Hematopoietic multipotent progenitor cell treated with erythropoietin and hydrocortisone succinate and interleukin-3 and kit ligand, for 6 days (in vitro differentiated cells): ENCODE results near the gene DMAC2.
A peak's percentile ranks its signal among the peaks of the same experiment; 100 is the strongest.
"Not testable (repeated sequence)": the region's sequence is repeated elsewhere in the genome, so short reads cannot be mapped to it uniquely, and the experiment has no call there.

Experiments used
- DNase-seq: peaks from one replicate; pipeline ENCODE4 v3.0.0-alpha.2; 2015

DMAC2 gene

DNA sequence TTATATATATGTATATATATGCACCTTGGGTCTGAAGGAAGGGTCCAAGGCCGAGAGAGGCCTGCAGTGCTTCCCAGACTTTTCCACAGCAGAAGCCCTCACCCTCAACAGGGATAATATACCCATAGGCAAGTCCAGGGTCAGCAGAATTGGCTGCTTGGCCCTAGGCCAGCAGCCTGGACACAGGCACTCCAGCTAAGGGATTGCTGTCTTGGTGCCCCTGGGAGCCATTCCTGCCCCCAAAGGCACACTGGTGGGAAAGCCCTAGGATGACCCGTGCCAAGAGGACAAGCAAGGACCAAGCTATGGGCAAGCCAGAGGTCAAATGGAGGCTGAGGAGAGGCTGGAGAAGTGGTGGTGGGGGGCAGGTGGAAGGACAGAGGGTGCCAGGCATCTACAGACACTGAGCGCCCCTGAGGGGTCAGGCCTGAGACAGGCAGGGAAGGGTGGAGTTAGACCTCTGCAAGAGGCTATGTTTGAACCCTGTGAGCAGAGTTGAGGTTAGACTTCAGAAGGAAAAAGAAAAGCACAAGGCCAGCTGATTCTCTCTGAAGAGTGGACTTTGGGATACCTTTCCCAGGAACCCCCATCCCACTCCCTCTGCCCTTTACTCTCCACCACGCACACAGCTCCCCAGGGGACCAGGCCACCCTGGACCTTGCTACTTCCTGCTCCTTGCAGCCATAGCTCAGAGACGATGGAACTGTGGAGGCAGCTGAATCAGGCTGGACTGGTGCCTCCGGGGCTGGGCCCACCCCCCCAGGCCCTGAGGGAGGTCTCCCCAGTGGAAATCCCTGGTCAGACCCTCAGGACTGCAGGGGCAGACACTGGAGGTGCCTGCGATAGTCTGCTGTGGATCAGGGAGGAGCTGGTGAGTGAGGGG, 3.0 kb upstream of the DMAC2 start, which contains the start of gene ERICH4:
ERICH4 (plus strand) TSS at position 684 of the 883 bp plus-strand sequence; CDS start at position 698, 14 bp downstream.
- no peak for DNase-seq

DNA sequence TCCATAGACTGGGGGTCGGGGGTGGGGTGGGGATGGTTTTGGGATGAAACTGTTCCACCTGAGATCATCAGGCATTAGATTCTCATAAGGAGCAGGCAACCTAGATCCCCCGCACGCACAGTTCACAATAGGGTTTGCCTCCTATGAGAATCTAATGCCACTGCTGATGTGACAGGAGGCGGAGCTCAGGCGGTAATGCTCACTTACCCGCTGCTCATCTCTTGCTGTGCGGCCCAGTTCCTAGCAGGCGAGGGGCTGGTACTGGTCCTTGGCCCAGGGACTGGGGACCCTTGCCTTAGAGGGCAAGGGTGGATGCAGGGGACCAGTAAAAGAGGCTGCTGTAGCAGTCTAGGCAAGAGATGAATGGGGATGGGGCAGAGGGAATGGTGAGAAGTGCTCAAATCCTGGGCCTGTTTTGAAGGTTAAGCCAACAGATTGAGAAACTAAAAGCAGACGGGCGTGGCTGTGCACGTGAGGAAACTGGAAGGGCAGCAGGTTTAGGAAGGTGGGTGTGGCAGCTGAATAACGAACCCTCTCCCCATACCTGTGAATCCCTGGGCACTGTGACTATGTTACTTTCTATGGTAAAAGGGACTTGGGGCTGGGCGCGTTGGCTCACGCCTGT, 1.7 kb upstream of the DMAC2 start:
- DNase-seq = no peak

DNA sequence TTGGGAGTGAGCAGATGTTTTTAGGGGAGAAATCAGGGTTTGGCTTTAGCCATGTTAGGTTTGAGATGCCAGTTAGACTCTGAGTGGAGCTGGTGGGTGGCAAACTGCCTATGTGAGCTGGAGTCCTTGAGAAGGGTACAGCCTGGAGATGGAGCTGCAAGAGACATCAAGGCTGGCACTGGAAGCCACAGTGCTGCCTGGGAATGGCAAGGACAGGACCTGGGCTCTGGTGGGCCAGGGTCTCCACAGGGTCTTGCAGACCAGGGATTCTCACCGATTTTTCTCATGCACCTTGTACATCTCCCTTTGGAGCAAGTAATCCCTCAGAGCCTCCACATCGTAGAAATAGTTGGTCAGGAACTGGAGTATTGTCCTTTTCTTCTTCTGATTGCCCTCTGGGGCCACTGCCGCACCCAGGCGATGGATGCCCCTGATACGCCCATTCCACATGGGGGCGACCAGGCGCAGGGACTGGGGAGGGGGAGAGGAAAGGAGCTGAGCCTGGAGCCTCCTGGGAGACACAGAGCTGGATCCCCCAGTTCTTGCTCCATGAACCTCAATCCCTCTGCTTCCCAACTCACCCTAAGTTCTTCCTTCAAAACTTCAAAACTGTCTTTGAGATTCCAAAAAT, 1.7 kb downstream of the DMAC2 start:
- DNase-seq = no peak

DNA sequence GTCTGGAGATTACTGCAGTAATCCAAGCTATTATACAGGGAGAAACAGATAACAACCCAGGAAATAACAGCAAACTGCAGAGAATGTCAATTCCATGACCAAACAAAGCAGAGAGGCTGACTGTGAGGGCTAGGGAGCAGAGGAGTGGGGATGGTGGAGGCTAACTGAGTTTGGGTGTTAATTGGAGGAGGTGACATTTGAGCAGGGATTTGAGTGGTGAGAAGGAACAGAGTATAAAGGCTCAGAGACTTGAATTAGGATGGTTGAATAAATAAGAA, 3.1 kb downstream of the DMAC2 start:
- no peak for DNase-seq

DNA sequence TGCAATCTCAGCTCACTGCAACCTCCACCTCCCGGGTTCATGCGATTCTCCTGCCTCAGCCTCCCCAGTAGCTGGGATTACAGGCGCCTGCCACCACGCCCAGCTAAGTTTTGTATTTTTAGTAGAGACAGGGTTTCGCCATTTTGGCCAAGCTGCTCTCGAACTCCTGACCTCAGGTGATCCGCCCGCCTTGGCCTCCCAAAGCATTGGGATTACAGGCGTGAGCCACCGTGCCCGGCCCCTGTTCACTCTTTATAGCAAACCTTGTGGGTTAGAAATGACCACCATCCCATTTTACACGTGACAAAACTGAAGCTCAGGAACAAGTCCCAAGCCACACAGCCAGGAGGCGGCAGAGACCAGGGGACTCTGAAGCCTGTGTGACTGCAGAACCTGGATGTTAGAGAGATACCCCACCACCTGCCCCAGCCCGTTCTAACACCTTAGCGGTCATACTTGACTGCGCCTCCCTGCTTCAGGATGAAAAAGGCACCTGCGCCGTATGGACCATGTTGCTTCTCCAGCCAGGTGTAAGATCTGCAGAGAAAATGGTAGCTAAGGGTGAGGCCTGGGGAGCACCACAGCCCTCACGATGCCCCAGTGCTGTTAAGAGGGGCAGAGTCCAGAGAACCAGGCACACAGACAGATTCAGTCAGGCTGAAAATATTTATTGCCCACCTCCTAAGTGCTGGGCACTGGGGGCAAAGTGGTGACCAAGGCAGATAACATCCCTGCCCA, 3.6 kb downstream of the DMAC2 start:
- no peak for DNase-seq

DNA sequence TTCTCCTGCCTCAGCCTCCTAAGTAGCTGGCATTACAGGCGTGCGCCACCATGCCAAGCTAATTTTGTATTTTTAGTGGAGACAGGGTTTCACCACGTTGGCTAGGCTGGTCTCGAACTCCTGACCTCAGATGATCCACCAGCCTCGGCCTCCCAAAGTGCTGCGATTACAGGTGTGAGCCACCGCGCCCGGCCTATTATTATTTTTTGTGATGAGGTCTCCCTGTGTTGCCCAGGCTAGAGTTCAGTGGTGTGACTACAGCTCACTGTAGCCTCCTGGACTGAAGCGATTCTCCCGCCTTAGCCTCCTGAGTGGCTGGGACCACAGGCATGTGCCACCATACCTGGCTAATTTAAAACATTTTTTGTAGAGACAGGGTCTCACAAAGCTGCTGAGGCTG, 4.3 kb downstream of the DMAC2 start:
- not testable (repeated sequence) for DNase-seq

DNA sequence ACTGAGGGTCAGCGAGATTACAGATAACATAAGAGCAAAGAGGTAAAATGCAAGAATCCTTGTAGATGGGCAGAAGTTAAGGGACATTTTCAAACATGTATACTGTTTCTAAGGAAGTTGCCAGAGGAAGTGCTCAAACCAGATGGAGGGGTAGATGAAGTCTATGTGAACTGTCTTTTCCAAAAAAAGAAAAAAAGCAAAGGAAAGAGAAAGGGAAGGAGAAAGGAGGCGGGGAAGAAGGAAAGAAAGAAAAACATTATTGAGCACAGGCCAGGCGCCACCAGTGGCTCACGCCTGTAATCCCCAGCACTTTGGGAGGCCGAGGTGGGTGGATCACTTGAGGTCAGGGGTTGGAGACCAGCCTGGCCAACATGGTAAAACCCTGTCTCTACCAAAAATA, 5.3 kb downstream of the DMAC2 start:
- no peak for DNase-seq

DNA sequence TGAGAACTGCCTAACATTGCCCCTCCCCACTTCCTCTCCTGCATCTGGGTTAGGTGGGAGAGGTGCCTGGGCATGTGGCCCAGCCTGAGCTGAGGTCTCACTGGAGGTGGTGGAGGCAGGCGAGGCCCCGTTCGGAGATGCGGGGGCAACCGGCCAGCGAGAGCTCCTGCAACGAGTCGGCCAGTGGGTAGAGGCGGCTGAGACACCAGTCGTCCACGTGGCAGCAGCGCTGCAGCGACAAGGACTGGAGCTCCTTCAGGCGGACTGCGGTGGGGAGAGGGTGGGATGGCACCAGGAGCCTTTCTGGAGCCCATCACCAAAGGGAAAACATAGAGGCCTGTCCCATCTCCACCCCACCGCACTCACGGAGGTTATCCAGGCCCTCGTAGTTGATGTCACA, 6.5 kb downstream of the DMAC2 start:
- no peak for DNase-seq

DNA sequence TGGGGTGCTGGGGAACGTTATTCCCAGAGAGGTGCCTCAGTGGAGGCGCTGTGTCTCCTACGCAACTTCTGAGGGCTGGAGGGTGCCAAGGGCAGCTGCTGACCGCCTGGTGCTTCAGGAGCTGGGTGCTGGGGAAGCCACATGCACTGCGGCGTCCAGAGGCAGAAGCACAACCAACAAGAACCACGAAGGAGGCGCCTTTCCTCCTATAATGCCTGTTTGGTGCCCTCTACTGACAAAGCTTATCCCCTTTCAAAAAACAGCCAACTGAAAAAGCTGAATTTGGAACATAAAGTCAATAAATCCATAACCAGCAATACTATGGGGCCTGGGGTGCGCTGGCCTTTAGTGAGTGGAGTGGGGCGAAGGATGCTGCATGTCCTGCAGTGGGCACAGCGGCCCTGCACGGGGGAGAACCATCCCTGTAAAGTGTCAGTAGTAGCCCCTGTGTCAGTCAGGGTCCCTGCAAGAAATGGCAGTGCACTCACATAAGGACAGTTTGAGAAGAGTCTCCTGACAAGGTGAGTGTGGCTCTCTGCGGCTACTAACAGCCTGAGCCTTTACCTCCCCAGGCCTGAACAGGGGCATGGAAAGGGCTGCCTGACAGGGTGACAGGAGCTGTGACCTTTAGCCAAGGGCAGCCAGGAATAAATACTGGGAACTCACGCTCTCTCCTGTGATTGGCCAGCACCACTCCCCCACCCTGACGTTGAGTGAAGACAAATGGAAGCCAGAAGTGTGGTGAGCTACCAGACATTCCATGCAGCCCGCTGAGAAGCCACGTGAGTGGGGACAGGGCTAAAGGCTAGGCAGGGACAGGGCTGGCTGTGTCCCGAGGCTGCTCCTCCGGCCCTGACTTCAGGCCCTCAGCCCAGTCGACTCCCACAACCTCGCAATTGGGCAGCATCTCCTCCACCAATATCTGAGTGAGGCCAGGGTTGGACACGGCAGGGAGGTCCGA, 8.0 kb downstream of the DMAC2 start:
- peak; percentile 82 for DNase-seq

DNA sequence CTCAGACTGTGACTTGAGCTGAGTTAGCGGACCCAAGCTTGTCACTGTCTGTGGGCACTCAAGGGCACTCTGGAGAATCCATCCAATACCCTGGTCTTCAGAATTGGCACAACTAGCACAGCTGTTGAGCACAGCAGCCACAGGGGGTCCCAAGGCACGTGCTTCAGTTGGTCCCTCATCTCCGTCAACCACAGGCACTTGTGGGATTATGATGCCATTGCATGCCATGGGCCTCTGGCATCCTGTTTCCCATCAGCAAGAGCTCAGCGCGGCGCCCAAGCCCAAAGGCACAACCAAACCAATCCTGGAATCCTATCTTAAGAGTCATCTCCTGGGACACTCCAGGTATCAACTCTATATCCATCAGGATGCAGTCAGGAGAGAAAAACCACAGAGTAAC, 8.8 kb downstream of the DMAC2 start:
- DNase-seq = no peak

DNA sequence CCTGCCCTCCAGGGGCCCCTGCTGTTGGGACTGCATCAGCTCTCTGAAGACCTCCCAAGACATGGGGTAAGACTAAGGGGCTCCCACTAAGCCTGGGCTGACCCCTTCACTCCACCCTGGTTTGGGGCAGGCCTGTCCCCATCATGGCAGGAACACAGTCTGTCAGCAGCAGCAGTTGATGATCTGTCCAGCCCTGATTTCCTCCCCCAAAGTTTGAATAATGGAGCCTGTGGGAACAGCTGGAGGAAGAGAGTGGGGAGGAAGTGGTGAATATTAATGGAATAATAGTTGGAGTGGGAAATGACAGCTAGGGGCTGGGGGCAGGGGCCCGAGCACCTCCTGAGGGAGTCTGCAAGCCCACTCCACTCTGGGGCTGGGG, 11.2 kb downstream of the DMAC2 start:
- no peak for DNase-seq

DNA sequence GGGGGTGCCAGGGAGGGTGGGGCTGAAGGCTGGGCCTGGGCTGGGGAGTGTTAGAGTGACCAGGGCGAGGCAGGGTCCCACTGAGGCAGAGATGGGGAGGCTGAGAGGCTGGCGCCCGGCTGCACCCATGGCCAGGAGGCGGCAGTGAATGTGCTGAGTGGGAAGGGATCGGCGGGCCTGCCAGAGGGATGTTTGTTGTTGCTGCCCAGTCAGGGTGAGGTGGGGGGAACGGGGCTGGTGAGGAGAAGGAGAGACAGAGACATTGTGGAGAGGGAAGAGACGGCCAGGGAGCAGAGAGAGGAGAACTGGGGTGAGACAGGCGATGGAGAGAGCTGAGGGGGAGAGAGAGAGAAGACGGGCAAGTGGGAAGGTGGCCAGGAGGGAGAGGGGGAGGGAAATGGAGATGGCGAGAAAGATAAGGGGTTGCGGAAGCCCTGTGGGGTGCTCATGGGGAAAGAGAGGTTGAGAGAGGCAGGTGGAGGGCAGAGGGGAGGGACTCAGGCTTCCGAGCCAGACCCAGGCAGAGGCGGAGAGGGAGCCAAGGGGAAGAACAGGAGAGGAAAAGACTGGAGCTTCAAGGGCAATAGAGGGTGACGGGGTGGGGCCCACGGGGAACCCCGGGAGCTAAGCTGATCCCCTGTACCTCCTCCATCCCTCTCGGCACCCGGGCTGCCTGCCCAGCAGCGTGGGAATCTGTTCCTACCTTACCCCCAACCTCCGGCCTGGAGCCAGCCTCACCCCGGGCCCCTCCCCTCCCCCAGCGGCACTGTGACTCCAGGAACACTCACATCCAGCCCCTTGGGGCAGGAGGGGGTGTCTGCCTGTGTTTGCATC, 11.8 kb downstream of the DMAC2 start:
- peak; percentile 68 for DNase-seq

DNA sequence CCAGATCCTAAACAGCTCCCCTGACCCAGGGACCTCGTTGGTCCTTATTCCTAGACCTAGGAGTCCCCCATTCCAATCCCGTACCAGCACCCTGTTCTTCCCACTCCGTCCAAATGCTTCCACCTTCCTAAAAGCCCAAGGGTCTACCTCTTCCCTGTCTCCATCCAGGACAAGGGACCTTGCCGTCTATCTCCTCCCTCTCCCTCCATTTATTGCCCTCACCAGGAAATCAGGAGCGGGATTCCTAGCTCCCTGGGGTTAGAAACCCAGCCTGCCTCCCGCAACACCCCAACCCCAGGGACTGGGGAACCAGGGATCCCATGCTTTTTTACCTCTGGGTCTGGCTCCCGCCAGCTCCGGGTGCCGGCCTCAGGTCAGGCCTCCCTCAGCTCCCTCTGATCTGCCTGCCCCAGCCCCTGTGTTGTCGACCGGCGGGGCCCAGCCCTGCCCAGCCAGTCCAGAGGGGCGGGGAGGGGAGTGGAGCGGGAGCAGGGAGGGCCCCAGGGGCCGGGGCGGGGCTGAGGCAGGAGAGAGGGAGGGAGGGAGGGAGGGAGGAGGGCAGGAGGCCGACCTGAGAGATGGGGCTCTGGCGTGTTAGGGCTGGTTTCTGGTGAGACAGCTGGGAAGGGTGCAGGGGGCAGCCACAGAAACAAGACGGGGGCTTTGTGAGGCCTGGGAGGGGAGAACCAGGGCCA, 12.6 kb downstream of the DMAC2 start, which contains the start of gene B3GNT8:
B3GNT8 (minus strand) TSS at position 423 of the 695 bp plus-strand sequence. CDS start 596 bp downstream, outside the sequence.
- peak; percentile 92 for DNase-seq

DNA sequence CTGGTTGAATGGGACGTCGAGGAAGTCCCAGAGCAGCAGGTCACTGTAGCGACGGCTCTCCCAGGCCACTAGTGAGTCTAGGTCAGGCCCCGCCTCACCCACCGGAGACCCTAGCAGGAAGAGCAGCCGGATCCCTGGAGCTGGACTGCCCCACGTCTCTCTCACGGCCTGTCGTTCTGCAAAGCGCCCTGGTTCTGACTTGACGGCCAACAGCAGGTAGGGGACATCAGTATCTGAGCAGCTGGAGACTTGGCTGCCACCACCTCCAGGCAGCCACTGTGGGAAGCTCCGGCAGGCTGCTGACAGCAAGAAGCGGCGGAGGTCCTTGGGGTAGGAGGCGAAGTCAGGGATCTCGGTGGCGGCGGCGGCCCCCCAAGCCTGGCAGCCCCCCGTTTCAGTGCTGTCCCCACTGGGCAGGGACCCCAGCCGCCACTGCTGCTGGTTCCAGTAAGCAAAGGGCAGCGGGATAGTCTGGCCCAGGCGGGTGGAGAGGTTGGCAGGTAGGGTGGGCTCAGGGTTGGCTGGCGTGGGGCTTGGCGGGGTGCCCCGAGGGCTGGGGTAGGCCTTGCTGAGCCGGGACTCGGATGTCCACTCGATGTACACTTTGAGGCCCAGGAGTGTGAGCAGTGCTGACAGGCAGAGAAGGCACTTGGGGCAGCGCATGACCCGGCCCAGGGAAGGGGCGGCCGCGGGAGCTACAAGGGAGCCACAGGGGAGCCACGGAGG, 13.4 kb downstream of the DMAC2 start:
- DNase-seq = no peak

DNA sequence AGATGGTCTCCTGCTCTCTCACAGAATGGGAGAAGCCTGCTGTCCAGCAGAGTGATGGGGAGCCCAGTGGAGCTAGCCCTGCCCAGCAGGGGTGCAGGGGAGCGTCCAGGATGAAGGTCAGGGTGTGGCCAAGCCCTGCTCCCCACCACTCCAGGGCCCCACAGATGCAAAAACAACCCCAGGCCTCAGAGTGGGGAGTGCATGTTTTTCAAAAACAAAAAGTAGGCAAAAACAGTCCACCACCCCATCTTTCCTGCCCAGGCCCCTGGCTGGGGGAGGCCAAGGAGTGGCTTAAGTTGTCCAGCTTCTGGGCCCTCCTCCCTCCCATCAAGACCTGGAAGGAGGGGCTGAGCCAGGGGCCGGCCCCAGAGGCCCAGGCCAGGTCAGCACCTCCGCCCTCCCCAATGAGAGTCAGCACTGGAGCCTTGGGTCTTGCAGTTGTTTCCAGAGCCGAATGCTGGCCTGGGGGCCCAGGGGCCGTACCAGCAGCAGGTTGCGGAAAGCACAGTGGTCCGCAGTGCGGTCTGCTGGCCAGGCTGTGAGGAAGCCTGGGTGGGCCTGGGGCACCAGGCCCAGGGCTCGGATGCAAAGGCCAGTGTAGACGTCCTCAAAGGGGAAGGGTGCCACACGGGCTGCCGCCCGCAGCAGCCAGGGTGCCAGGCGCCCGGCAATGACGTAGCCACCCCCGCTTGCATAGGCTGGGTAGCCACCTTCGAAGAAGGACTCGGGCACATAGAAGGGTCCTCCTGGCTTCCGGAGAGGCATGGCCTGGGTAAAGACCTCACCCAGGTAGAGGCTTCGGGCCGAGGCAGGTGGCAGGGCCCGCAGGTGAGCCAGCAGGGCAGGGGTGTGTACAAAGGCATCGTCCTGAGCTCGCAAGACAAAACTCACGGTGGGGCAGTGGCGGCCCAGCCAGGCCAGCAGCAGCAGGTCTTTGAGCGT, 14.3 kb downstream of the DMAC2 start:
- no peak for DNase-seq

DNA sequence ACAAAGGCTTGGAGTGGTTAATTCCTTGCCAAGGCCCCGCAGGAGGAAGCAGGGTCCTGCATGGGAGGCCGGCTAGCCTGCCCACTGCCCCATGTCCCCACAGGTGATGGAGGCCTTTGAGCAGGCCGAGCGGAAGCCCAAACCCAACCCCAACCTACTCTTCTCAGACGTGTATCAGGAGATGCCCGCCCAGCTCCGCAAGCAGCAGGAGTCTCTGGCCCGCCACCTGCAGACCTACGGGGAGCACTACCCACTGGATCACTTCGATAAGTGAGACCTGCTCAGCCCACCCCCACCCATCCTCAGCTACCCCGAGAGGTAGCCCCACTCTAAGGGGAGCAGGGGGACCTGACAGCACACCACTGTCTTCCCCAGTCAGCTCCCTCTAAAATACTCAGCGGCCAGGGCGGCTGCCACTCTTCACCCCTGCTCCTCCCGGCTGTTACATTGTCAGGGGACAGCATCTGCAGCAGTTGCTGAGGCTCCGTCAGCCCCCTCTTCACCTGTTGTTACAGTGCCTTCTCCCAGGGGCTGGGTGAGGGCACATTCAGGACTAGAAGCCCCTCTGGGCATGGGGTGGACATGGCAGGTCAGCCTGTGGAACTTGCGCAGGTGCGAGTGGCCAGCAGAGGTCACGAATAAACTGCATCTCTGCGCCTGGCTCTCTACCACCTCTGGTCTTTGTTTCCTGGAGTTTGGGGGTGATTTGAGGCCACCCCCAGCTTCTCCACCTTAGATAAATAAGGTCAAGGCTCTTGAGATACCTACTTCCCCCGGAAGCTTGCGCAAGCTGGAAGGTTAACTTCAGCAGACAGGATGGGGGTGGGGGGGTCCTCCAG, 15.2 kb downstream of the DMAC2 start:
- DNase-seq = peak; percentile 43

DNA sequence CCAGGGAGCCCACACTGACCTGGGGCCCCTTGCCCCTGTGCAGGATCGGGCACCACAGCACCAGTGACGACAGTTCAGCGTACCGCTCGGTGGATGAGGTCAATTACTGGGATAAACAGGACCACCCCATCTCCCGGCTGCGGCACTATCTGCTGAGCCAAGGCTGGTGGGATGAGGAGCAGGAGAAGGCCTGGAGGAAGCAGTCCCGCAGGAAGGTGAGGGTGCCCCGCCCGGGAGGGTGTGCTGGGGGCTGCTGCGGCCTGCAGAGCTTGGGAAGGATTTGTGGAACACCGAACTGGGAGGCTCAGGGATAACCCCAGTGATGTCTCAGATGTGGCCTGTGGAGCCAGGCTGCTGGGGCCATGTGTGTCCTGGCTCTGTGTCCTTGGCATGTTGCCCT, 16.8 kb downstream of the DMAC2 start:
- DNase-seq = no peak

DNA sequence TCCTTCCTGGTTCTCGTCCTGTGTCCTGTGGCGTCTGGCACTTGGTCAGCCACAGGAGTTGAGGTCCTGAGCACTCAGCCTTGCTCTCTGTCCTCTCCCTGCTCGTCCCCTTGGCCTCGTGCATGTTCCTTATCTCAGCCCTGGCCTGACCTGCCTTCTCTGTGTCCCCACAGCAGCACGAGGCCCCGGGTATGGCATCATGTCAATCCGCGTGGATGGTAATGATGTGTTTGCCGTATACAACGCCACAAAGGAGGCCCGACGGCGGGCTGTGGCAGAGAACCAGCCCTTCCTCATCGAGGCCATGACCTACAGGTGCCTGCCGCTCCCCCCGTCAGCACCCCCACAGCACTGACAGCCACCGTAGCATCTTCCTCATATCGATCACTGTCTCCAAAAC, 17.3 kb downstream of the DMAC2 start:
- no peak for DNase-seq
